A549 (cell line): ENCODE data around the gene STAB2.

Experiments
- CEBPB ChIP-seq, 2 experiments: fragments of >200 bp in 1 of 2; sonication (Bioruptor Twin) in 1 of 2; formaldehyde crosslinking in 1 of 2; IDR thresholded peaks; 2 replicates each; pipeline ENCODE4 v1.6.1; 2012 to 2016
- CTCF ChIP-seq: fragments of >200 bp; sonication (Bioruptor Twin); formaldehyde crosslinking; IDR thresholded peaks from 3 replicates; pipeline ENCODE4 v1.5.1; 2016
- POLR2A ChIP-seq: IDR thresholded peaks from 2 replicates; pipeline ENCODE4 v1.6.1; 2012; ENCODE audit warnings: mild to moderate bottlenecking, low read length
- POLR2AphosphoS2 ChIP-seq: conservative IDR thresholded peaks from 2 replicates; pipeline ENCODE4 v1.6.1; 2012; ENCODE audit warnings: low read length, improper control_type of control experiment, inconsistent platforms
- RAD21 ChIP-seq, 2 experiments: fragments of >200 bp in 1 of 2; sonication (Bioruptor Twin) in 1 of 2; formaldehyde crosslinking in 1 of 2; IDR thresholded peaks in 1 of 2; conservative IDR thresholded peaks in 1 of 2; 2 replicates in 1 of 2; 3 replicates in 1 of 2; pipeline ENCODE4 v1.6.1; 2012 to 2018; ENCODE audit warnings: inconsistent platforms in 1 of 2
- TF ChIP-seq, protein P1 (sequence below): IDR thresholded peaks from 2 replicates; pipeline ENCODE4 v1.6.1; 2012

- TF ChIP-seq CTCF (no peak), POLR2AphosphoS2 (no peak), CEBPB (IDR thresholded peaks at IDR 0.05) (no peak), POLR2A (no peak), RAD21 (conservative IDR thresholded peaks at IDR 0.05 in 1 of 2, IDR thresholded peaks at IDR 0.05 in 1 of 2) (no peak)
- TF ChIP-seq, protein P1, sequence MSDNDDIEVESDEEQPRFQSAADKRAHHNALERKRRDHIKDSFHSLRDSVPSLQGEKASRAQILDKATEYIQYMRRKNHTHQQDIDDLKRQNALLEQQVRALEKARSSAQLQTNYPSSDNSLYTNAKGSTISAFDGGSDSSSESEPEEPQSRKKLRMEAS, result no peak
Observed at GRCh38 chr12:103774977-103775560, 188.0 kb downstream of the STAB2 start.
